Activated B cell treated with CpG ODN at 0.5 μM for 24 hours (primary cell): ENCODE data around the gene STXBP5L. TPM values are rescaled to one million over a fixed set of nuclear protein-coding genes. Genes with fewer than 3 reads are reported as not detected.

Source experiments
- ATAC-seq: fragments of 200-7000 bp; cut with Tn5 transposase; one replicate; pipeline ENCODE4 v1.10.0; 2021; ENCODE audit warnings: low read depth, mild to moderate bottlenecking, moderate library complexity
- CTCF ChIA-PET: fragments of 350-600 bp; sonication (Branson Sonifier 250); formaldehyde crosslinking; loops from one replicate; lab custom pipeline; 2021; ENCODE audit warnings: antibody characterized with exemption; lab: Charles Lee
- POLR2A ChIA-PET: fragments of 350-600 bp; sonication (Branson Sonifier 250); formaldehyde crosslinking; loops from one replicate; lab custom pipeline; 2021; ENCODE audit warnings: antibody characterized with exemption; lab: Charles Lee
- DNase-seq: peaks from one replicate; pipeline ENCODE4 v3.0.0; 2022
- H3K27ac Mint-ChIP-seq: one replicate; pipeline ENCODE4 v1.8.0; 2020; ENCODE audit warnings: mixed read lengths
- H3K27me3 Mint-ChIP-seq: one replicate; pipeline ENCODE4 v1.8.0; 2021; ENCODE audit warnings: mixed read lengths
- H3K36me3 Mint-ChIP-seq: one replicate; pipeline ENCODE4 v1.8.0; 2021; ENCODE audit warnings: low read depth, mixed read lengths
- H3K4me1 Mint-ChIP-seq: one replicate; pipeline ENCODE4 v1.8.0; 2021; ENCODE audit warnings: mixed read lengths
- H3K4me3 Mint-ChIP-seq: one replicate; pipeline ENCODE4 v1.8.0; 2020; ENCODE audit warnings: mild to moderate bottlenecking, mixed read lengths
- H3K9me3 Mint-ChIP-seq: one replicate; pipeline ENCODE4 v1.8.0; 2020; ENCODE audit warnings: mixed read lengths
- intact Hi-C: fragments of 100-400 bp; cut with micrococcal nuclease; formaldehyde crosslinking; loops from one replicate; pipeline ENCODE4 v1.15.1; 2024
- total RNA-seq: library from RNA; stranded (reverse); gene quantifications from 2 replicates; pipeline ENCODE4 v1.2.3, GENCODE V29; 2022
- TF ChIP-seq, protein P1 (sequence below): fragments of 200-600 bp; IDR thresholded peaks from one replicate; pipeline ENCODE4 v1.8.0; 2022; ENCODE audit warnings: antibody characterized with exemption, mild to moderate bottlenecking

The STXBP5L gene
- total RNA-seq, 1 donor from 2014 or later = not detected

DNA sequence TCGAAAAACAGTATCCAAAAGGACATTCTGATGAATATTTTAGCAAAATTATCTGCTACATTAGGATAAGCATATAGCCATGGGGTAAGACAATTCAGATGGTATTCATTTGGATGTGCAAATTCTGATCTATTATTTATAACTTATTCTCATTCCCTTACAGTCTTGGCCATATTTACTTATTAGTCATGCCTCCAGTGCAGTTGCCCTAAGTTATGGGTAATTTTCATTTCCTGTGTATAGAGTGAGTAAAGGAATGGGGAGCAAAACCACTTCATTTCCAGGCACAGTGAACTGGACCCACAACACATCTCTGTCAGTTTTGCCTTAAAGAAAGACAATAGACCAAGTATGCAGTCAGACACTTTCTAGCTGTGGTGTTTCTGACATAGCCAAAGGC lies 503.5 kb downstream of the STXBP5L start:
- CTCF ChIA-PET = no interaction called here
- Mint-ChIP-seq H3K27ac (no peak overlapping the region), H3K9me3 (no peaks in the 10 kb centered on the region), H3K4me1 (no peaks in the 10 kb centered on the region), H3K36me3 (no peaks in the 10 kb centered on the region), H3K27me3 (no peaks in the 10 kb centered on the region), H3K4me3 (no peak overlapping the region)
- POLR2A ChIA-PET = no interaction called here
- DNase-seq (no peak), ATAC-seq (no peak)
- intact Hi-C loops = no loop called here
- TF ChIP-seq, protein P1, sequence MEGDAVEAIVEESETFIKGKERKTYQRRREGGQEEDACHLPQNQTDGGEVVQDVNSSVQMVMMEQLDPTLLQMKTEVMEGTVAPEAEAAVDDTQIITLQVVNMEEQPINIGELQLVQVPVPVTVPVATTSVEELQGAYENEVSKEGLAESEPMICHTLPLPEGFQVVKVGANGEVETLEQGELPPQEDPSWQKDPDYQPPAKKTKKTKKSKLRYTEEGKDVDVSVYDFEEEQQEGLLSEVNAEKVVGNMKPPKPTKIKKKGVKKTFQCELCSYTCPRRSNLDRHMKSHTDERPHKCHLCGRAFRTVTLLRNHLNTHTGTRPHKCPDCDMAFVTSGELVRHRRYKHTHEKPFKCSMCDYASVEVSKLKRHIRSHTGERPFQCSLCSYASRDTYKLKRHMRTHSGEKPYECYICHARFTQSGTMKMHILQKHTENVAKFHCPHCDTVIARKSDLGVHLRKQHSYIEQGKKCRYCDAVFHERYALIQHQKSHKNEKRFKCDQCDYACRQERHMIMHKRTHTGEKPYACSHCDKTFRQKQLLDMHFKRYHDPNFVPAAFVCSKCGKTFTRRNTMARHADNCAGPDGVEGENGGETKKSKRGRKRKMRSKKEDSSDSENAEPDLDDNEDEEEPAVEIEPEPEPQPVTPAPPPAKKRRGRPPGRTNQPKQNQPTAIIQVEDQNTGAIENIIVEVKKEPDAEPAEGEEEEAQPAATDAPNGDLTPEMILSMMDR = no peak

DNA sequence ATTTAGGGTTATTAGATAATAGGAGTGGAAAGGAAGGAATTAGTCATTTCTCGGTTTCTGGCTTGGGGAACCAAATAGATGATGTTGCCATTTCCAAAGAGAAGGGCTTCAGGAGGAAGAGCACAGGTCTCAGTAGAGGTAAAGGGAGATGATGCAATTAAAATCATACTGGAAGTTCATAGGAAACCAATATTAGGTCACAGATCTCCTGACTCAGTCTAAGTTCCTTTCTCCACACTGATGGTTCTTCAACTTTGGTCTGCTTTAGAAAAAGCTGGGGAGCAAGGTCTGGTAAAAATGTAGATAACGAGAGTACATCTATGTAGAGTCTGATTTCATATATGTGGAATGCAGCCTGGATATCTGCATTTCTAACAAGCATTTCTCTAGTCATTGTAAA lies 506.9 kb downstream of the STXBP5L start:
- Mint-ChIP-seq H3K27ac (no peak overlapping the region), H3K9me3 (no peaks in the 10 kb centered on the region), H3K27me3 (no peaks in the 10 kb centered on the region), H3K4me3 (no peak overlapping the region), H3K4me1 (no peaks in the 10 kb centered on the region), H3K36me3 (no peaks in the 10 kb centered on the region)
- CTCF ChIA-PET = no interaction called here
- TF ChIP-seq, protein P1 = no peak
- ATAC-seq (no peak), DNase-seq (no peak)
- intact Hi-C loops = no loop called here
- POLR2A ChIA-PET = no interaction called here

- ATAC-seq (no peak), DNase-seq (no peak)
- H3K36me3 Mint-ChIP-seq = no peaks in the 10 kb centered on the region
- no peak overlapping the region for H3K27ac Mint-ChIP-seq
- H3K4me3 Mint-ChIP-seq = no peak overlapping the region
- no peaks in the 10 kb centered on the region for H3K27me3 Mint-ChIP-seq
- TF ChIP-seq, protein P1 = no peak
- CTCF ChIA-PET = no interaction called here
- H3K4me1 Mint-ChIP-seq = no peaks in the 10 kb centered on the region
- intact Hi-C loops = no loop called here
- H3K9me3 Mint-ChIP-seq = no peaks in the 10 kb centered on the region
- POLR2A ChIA-PET = no interaction called here
Measured at GRCh38 chr3:121418182-121418581, 510.2 kb downstream of the STXBP5L start.

- Mint-ChIP-seq H3K9me3 (no peaks in the 10 kb centered on the region), H3K36me3 (no peaks in the 10 kb centered on the region), H3K27ac (no peak overlapping the region), H3K4me3 (no peak overlapping the region), H3K27me3 (no peaks in the 10 kb centered on the region), H3K4me1 (no peaks in the 10 kb centered on the region)
- intact Hi-C loops = no loop called here
- ChIA-PET CTCF (interaction anchor here (0.6 kb wide), 1 partner anchor 178 kb away, joined by 3 read pairs; no protein-coding TSS in a partner anchor), POLR2A (no interaction called here)
- TF ChIP-seq, protein P1 = no peak
- no peak for DNase-seq
- ATAC-seq = no peak
Measured at GRCh38 chr3:121424549-121424948, 516.5 kb downstream of the STXBP5L start.

DNA sequence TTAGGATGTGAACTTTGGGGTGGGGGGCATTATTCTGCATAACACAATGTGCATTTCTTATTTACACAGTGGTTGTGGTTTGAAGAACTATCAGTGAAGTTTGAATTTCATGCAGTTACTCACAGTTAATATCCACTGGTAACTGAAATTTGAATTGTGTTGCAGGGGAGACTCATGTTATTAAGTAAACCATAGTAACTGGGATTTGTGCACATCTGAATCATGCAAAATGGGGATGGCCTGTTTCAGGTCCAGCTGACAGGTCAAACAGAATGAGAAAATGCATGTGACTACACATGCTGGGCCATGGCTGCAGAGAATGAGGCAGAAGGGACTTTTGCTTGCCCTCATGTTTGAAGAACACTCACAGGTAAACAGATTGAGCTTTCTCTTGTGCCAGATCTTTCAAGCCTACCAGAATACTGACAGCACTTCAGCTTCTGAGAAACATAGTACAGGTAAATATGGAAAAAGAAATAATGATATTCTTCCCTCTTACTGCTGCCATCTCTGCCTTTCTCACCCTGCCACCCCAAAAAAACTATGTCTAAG lies 522.7 kb downstream of the STXBP5L start:
- Mint-ChIP-seq H3K4me1 (peaks cover 12% of the 10 kb centered on the region), H3K36me3 (no peaks in the 10 kb centered on the region), H3K4me3 (no peak overlapping the region), H3K27me3 (no peaks in the 10 kb centered on the region), H3K9me3 (no peaks in the 10 kb centered on the region), H3K27ac (no peak overlapping the region)
- intact Hi-C loops = no loop called here
- ChIA-PET CTCF (no interaction called here), POLR2A (no interaction called here)
- ATAC-seq (no peak), DNase-seq (no peak)
- TF ChIP-seq, protein P1 = no peak
